ENCODE measurements around the gene EIF2AK3.

DNA sequence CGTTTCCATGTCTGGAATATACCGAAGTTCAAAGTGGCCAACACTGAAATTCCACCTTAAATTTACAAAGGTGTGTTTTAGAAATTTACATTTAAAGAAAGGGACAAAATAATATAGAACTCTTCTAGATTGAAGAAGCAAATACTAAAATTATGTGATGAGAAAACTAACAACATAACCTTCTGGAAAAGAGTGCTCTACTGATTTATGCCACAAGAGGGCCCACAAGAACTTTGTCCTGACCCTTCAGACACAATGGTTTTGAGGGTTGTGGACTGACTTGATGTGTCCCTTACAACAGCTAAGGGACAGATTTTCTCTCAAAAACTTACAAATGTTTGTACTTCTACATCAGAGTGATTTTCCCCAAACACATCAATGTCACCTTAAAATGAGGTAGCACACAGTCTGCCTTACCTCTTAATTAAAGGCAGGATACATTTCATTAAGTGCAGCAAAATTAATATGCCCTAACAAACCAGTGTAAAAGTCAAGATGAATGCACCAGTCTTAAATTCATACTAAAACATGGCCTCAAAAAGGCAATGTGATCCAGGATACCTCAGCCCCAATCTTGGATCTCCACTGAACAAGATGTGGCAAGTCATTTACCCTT lies 36.2 kb downstream of the EIF2AK3 start:
- TF ChIP-seq, protein P1, sequence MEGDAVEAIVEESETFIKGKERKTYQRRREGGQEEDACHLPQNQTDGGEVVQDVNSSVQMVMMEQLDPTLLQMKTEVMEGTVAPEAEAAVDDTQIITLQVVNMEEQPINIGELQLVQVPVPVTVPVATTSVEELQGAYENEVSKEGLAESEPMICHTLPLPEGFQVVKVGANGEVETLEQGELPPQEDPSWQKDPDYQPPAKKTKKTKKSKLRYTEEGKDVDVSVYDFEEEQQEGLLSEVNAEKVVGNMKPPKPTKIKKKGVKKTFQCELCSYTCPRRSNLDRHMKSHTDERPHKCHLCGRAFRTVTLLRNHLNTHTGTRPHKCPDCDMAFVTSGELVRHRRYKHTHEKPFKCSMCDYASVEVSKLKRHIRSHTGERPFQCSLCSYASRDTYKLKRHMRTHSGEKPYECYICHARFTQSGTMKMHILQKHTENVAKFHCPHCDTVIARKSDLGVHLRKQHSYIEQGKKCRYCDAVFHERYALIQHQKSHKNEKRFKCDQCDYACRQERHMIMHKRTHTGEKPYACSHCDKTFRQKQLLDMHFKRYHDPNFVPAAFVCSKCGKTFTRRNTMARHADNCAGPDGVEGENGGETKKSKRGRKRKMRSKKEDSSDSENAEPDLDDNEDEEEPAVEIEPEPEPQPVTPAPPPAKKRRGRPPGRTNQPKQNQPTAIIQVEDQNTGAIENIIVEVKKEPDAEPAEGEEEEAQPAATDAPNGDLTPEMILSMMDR (IDR thresholded peaks at IDR 0.05; ENCODE audit: insufficient read depth, low read depth, low read length), result peak; percentile 91
- TF ChIP-seq EZH2 (IDR thresholded peaks at IDR 0.05; ENCODE audit: insufficient read depth, low read length), result no peak

Data from astrocyte (in vitro differentiated cells and primary cell).